ENCODE results near the gene DGKI.

DNA sequence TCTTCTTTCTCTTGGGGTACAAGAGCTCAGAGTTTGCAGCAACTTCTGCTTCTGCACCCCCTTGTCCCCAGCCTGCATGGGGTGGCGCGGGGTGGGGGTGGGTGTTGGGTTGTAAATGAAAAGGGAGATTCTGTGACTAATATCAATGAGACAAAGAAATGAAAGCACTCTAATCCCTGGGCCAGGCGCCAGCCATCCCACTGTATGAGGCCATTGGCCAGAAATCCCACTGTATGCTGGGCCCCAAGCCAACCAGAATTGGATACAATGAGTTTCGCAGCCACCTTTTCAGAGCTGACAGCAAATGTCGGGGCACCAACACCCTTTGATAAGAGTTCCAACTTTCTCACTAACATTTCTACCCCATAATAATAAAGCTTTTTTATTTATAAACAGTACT lies 492.4 kb downstream of the DGKI start:
- TF ChIP-seq ESRRA (IDR thresholded peaks at IDR 0.05; ENCODE audit: borderline replicate concordance, low read length) (no peak), KDM1A (IDR thresholded peaks at IDR 0.05; ENCODE audit: low read depth) (no peak), POLR2A (IDR thresholded peaks at IDR 0.05; ENCODE audit: low read length) (no peak)
